ENCODE results near the gene ADAM12.

ADAM12 gene

GRCh38 chr10:126137562-126138221 is 250.6 kb downstream of the ADAM12 start:
- no peak for DNase-seq (ENCODE audit: extremely low spot score)
- TF ChIP-seq LEF1 (IDR thresholded peaks at IDR 0.05; ENCODE audit: borderline replicate concordance), result no peak
- TF ChIP-seq BHLHE40 (IDR thresholded peaks at IDR 0.05; ENCODE audit: borderline replicate concordance), result no peak
- TF ChIP-seq FOXM1 (IDR thresholded peaks at IDR 0.05; ENCODE audit: borderline replicate concordance), result no peak
- TF ChIP-seq SP1 (IDR thresholded peaks at IDR 0.05), result no peak
- no peak for TF ChIP-seq ELF4 (IDR thresholded peaks at IDR 0.05)
- TF ChIP-seq ZNF384 (IDR thresholded peaks at IDR 0.05), result no peak
- no peak for TF ChIP-seq CTBP1 (IDR thresholded peaks at IDR 0.05; ENCODE audit: borderline replicate concordance)
- no peak for TF ChIP-seq PKNOX1 (IDR thresholded peaks at IDR 0.05)
- ChIA-PET POLR2A (no interaction called here), CTCF (no interaction called here)

GRCh38 chr10:126135941-126136595 is 252.2 kb downstream of the ADAM12 start:
- TF ChIP-seq L3MBTL2 (conservative IDR thresholded peaks at IDR 0.05) (no peak), FOXK2 (IDR thresholded peaks at IDR 0.05) (no peak), ZNF384 (IDR thresholded peaks at IDR 0.05) (no peak), ELF4 (IDR thresholded peaks at IDR 0.05) (no peak), SUZ12 (IDR thresholded peaks at IDR 0.05) (no peak), CTBP1 (IDR thresholded peaks at IDR 0.05; ENCODE audit: borderline replicate concordance) (no peak), FOXM1 (IDR thresholded peaks at IDR 0.05; ENCODE audit: borderline replicate concordance) (no peak), NFRKB (IDR thresholded peaks at IDR 0.05) (no peak), HDGF (IDR thresholded peaks at IDR 0.05; ENCODE audit: borderline replicate concordance) (no peak), PKNOX1 (IDR thresholded peaks at IDR 0.05) (no peak), ARNT (IDR thresholded peaks at IDR 0.05) (no peak), LEF1 (IDR thresholded peaks at IDR 0.05; ENCODE audit: borderline replicate concordance) (no peak), SP1 (IDR thresholded peaks at IDR 0.05) (no peak), TARDBP (IDR thresholded peaks at IDR 0.05) (no peak), BHLHE40 (IDR thresholded peaks at IDR 0.05; ENCODE audit: borderline replicate concordance) (no peak), FOXA1 (IDR thresholded peaks at IDR 0.05) (no peak)
- no peak for DNase-seq (ENCODE audit: extremely low spot score)
- POLR2A ChIA-PET, result no interaction called here
- CTCF ChIA-PET, result interaction anchor here (1.4 kb wide), 1 partner anchor 368 kb away, joined by 4 read pairs; no protein-coding TSS in a partner anchor

- ChIA-PET CTCF (no interaction called here), POLR2A (no interaction called here)
- TF ChIP-seq FOXK2 (IDR thresholded peaks at IDR 0.05), result no peak
- no peak for TF ChIP-seq NFRKB (IDR thresholded peaks at IDR 0.05)
- no peak for TF ChIP-seq ZNF384 (IDR thresholded peaks at IDR 0.05)
- TF ChIP-seq PKNOX1 (IDR thresholded peaks at IDR 0.05), result no peak
- no peak for TF ChIP-seq FOXM1 (IDR thresholded peaks at IDR 0.05; ENCODE audit: borderline replicate concordance)
- TF ChIP-seq TARDBP (IDR thresholded peaks at IDR 0.05), result no peak
- no peak for TF ChIP-seq ARNT (IDR thresholded peaks at IDR 0.05)
- TF ChIP-seq CTBP1 (IDR thresholded peaks at IDR 0.05; ENCODE audit: borderline replicate concordance), result no peak
- TF ChIP-seq BHLHE40 (IDR thresholded peaks at IDR 0.05; ENCODE audit: borderline replicate concordance), result no peak
- TF ChIP-seq L3MBTL2 (conservative IDR thresholded peaks at IDR 0.05), result no peak
- no peak for TF ChIP-seq FOXA1 (IDR thresholded peaks at IDR 0.05)
- TF ChIP-seq SUZ12 (IDR thresholded peaks at IDR 0.05), result no peak
- no peak for TF ChIP-seq SP1 (IDR thresholded peaks at IDR 0.05)
- DNase-seq (ENCODE audit: extremely low spot score), result no peak
Measured at GRCh38 chr10:126135177-126135576, 253.1 kb downstream of the ADAM12 start.

GRCh38 chr10:126133906-126134656 is 254.2 kb downstream of the ADAM12 start:
- POLR2A ChIA-PET, result no interaction called here
- TF ChIP-seq BHLHE40 (IDR thresholded peaks at IDR 0.05; ENCODE audit: borderline replicate concordance) (no peak), FOXK2 (IDR thresholded peaks at IDR 0.05) (no peak), HDGF (IDR thresholded peaks at IDR 0.05; ENCODE audit: borderline replicate concordance) (no peak)
- no peak for DNase-seq (ENCODE audit: extremely low spot score)
- CTCF ChIA-PET, result no interaction called here

GRCh38 chr10:126133082-126133620 is 255.1 kb downstream of the ADAM12 start:
- POLR2A ChIA-PET, result no interaction called here
- TF ChIP-seq L3MBTL2 (conservative IDR thresholded peaks at IDR 0.05) (no peak), PKNOX1 (IDR thresholded peaks at IDR 0.05) (no peak), ARNT (IDR thresholded peaks at IDR 0.05) (no peak), LEF1 (IDR thresholded peaks at IDR 0.05; ENCODE audit: borderline replicate concordance) (no peak), FOXK2 (IDR thresholded peaks at IDR 0.05) (no peak), TARDBP (IDR thresholded peaks at IDR 0.05) (no peak), CTBP1 (IDR thresholded peaks at IDR 0.05; ENCODE audit: borderline replicate concordance) (no peak), SP1 (IDR thresholded peaks at IDR 0.05) (no peak), FOXM1 (IDR thresholded peaks at IDR 0.05; ENCODE audit: borderline replicate concordance) (no peak), FOXA1 (IDR thresholded peaks at IDR 0.05) (no peak), NFRKB (IDR thresholded peaks at IDR 0.05) (no peak), ELF4 (IDR thresholded peaks at IDR 0.05) (no peak), BHLHE40 (IDR thresholded peaks at IDR 0.05; ENCODE audit: borderline replicate concordance) (no peak), SUZ12 (IDR thresholded peaks at IDR 0.05) (no peak)
- no peak for DNase-seq (ENCODE audit: extremely low spot score)
- CTCF ChIA-PET, result no interaction called here
